ENCODE results near the gene STUM. TPM values are rescaled to one million over a fixed set of nuclear protein-coding genes. Genes with fewer than 3 reads are reported as not detected.

The STUM gene
- total and polyA plus RNA-seq, 2 experiments from 2014 or later: 0.07 TPM; not detected in 1

GRCh38 chr1:226512076-226512728, 36.4 kb upstream of the STUM start:
- 80% methylated on average over 2 of the region's 2 CpGs for WGBS (ENCODE audit: low lambda C conversion rate, missing lambda C conversion rate)
- no peaks in the 10 kb centered on the region for H3K9me3 ChIP-seq (ENCODE audit: low read depth)

DNA sequence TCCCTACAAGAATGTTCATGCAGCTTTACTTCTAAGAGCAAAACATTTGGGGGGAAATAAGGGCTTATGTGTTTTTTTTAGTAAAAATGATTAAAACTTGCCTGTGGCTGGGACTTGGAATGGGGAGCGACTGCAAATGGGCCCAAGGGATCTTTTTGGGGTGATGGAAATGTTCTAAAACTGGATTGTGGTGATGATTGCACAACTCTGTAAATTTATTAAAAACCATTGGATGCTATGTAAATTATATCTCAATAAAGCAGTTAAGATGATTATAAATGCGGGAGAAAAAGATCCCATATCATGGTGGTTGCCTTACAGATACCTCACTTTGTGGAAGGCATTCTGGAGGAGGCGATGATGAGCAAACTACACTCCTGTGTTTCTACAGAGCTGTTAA, 30.2 kb upstream of the STUM start:
- Histone ChIP-seq H3K36me3 (replicated peaks; ENCODE audit: insufficient read depth, low read depth) (no peaks in the 10 kb centered on the region), H3K4me1 (ENCODE audit: insufficient read depth) (no peaks in the 10 kb centered on the region), H2AFZ (no peak overlapping the region), H3K4me3 (no peak overlapping the region), H4K20me1 (ENCODE audit: insufficient read depth, poor library complexity, severe bottlenecking) (no peaks in the 10 kb centered on the region), H3K9me3 (ENCODE audit: low read depth) (no peaks in the 10 kb centered on the region), H3K79me2 (no peaks in the 10 kb centered on the region), H3K27me3 (peaks cover 6% of the 10 kb centered on the region), H3K9me2 (replicated peaks; ENCODE audit: insufficient read depth) (no peaks in the 10 kb centered on the region), H3K27ac (no peak overlapping the region), H3K4me2 (no peak overlapping the region)
- TF ChIP-seq, protein P1, sequence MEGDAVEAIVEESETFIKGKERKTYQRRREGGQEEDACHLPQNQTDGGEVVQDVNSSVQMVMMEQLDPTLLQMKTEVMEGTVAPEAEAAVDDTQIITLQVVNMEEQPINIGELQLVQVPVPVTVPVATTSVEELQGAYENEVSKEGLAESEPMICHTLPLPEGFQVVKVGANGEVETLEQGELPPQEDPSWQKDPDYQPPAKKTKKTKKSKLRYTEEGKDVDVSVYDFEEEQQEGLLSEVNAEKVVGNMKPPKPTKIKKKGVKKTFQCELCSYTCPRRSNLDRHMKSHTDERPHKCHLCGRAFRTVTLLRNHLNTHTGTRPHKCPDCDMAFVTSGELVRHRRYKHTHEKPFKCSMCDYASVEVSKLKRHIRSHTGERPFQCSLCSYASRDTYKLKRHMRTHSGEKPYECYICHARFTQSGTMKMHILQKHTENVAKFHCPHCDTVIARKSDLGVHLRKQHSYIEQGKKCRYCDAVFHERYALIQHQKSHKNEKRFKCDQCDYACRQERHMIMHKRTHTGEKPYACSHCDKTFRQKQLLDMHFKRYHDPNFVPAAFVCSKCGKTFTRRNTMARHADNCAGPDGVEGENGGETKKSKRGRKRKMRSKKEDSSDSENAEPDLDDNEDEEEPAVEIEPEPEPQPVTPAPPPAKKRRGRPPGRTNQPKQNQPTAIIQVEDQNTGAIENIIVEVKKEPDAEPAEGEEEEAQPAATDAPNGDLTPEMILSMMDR (IDR thresholded peaks at IDR 0.05; ENCODE audit: poor library complexity): no peak
- TF ChIP-seq EZH2 (IDR thresholded peaks at IDR 0.05; ENCODE audit: borderline replicate concordance) (no peak), EZH2phosphoT487 (IDR thresholded peaks at IDR 0.05; ENCODE audit: low read depth, severe bottlenecking, unreplicated experiment) (no peak)
- 92% methylated on average over 3 of the region's 3 CpGs for WGBS (ENCODE audit: low lambda C conversion rate, missing lambda C conversion rate)
- DNase-seq (ENCODE audit: low spot score): no peak

More at GRCh38 chr1:226512076-226512728, 36.4 kb upstream of the STUM start:
- Histone ChIP-seq H3K4me2 (no peak overlapping the region), H3K79me2 (no peaks in the 10 kb centered on the region), H3K4me1 (ENCODE audit: insufficient read depth) (no peaks in the 10 kb centered on the region), H2AFZ (no peak overlapping the region), H3K9me2 (replicated peaks; ENCODE audit: insufficient read depth) (no peaks in the 10 kb centered on the region), H3K27me3 (peaks cover 3% of the 10 kb centered on the region), H4K20me1 (ENCODE audit: insufficient read depth, poor library complexity, severe bottlenecking) (no peaks in the 10 kb centered on the region), H3K36me3 (replicated peaks; ENCODE audit: insufficient read depth, low read depth) (no peaks in the 10 kb centered on the region), H3K27ac (no peak overlapping the region), H3K4me3 (no peak overlapping the region)
- TF ChIP-seq EZH2phosphoT487 (IDR thresholded peaks at IDR 0.05; ENCODE audit: low read depth, severe bottlenecking, unreplicated experiment) (no peak), EZH2 (IDR thresholded peaks at IDR 0.05; ENCODE audit: borderline replicate concordance) (no peak)
- TF ChIP-seq, protein P1 (IDR thresholded peaks at IDR 0.05; ENCODE audit: poor library complexity): no peak
- no peak for DNase-seq (ENCODE audit: low spot score)

DNA sequence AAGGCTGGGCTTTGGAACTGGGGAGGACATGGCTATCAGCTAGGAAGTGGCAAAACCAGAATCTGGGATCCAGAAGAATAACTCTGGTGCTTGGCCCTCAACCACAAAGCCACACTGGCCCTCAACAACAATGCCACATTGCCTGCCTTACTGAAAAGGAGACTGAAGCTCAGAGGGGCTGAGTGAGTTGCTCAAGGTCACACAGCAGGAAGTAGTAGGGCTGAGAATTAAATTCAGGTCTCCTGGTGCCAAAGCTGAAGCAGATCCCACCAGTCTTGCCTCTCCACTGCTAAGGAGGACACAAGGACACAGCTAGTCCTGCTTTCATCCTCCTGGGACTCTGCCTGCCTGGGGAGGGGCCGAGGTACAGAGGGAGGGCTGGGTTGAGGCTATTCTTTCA, 29.4 kb upstream of the STUM start:
- TF ChIP-seq, protein P1 (IDR thresholded peaks at IDR 0.05; ENCODE audit: poor library complexity): no peak
- H3K27me3 ChIP-seq: peaks cover 6% of the 10 kb centered on the region
- no peak overlapping the region for H3K27ac ChIP-seq
- no peaks in the 10 kb centered on the region for H3K9me3 ChIP-seq (ENCODE audit: low read depth)
- H3K9me2 ChIP-seq (replicated peaks; ENCODE audit: insufficient read depth): no peaks in the 10 kb centered on the region
- no peak overlapping the region for H3K4me3 ChIP-seq
- H3K79me2 ChIP-seq: no peaks in the 10 kb centered on the region
- H3K4me2 ChIP-seq: no peak overlapping the region
- no peak overlapping the region for H2AFZ ChIP-seq
- WGBS (ENCODE audit: low lambda C conversion rate, missing lambda C conversion rate): 93% methylated on average over 1 of the region's 1 CpG
- H4K20me1 ChIP-seq (ENCODE audit: insufficient read depth, poor library complexity, severe bottlenecking): no peaks in the 10 kb centered on the region
- H3K36me3 ChIP-seq (replicated peaks; ENCODE audit: insufficient read depth, low read depth): no peaks in the 10 kb centered on the region
- DNase-seq (ENCODE audit: low spot score): no peak
- no peaks in the 10 kb centered on the region for H3K4me1 ChIP-seq (ENCODE audit: insufficient read depth)
